ENCODE data around the gene C9orf85. TPM values are rescaled to one million over a fixed set of nuclear protein-coding genes. Genes with fewer than 3 reads are reported as not detected.

C9orf85 gene
- total and polyA plus RNA-seq, 9 donors: 8.6 to 18.2 (median 11.5) TPM

DNA sequence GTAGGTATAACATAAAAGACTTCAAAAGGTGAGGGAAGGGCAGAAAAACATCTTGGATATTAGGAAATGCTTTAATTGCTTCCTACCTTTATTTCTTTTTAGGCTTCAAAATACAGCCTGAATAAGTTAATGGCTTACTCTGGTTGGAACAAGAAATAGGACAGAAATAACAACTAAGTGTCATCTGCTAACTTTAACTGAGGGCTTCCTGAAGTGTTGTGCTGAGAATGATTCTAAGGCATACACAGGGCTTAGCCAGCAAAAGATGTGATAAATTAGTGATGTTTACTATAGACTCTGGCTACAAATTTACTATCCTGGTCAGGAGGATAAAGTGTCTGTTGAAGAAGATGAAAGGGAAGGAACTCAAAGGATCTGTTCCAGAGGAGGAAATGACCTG lies 34.6 kb upstream of the C9orf85 start:
- no peaks in the 10 kb centered on the region for H3K4me1 ChIP-seq (ENCODE audit: insufficient read depth)
- TF ChIP-seq, protein P1, sequence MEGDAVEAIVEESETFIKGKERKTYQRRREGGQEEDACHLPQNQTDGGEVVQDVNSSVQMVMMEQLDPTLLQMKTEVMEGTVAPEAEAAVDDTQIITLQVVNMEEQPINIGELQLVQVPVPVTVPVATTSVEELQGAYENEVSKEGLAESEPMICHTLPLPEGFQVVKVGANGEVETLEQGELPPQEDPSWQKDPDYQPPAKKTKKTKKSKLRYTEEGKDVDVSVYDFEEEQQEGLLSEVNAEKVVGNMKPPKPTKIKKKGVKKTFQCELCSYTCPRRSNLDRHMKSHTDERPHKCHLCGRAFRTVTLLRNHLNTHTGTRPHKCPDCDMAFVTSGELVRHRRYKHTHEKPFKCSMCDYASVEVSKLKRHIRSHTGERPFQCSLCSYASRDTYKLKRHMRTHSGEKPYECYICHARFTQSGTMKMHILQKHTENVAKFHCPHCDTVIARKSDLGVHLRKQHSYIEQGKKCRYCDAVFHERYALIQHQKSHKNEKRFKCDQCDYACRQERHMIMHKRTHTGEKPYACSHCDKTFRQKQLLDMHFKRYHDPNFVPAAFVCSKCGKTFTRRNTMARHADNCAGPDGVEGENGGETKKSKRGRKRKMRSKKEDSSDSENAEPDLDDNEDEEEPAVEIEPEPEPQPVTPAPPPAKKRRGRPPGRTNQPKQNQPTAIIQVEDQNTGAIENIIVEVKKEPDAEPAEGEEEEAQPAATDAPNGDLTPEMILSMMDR (IDR thresholded peaks at IDR 0.05): no peak
- TF ChIP-seq POLR2A (IDR thresholded peaks at IDR 0.05): no peak
- no peak for TF ChIP-seq EP300 (IDR thresholded peaks at IDR 0.05)
- H3K27me3 ChIP-seq: no peaks in the 10 kb centered on the region
- DNase-seq: no peak
- no peak overlapping the region for H3K27ac ChIP-seq
- H3K9me3 ChIP-seq: no peaks in the 10 kb centered on the region
- H3K4me3 ChIP-seq: no peak overlapping the region
- H3K36me3 ChIP-seq: no peaks in the 10 kb centered on the region
- intact Hi-C loops (cut with DNase I): loop anchor here in 1 of 4 donors (2.0 kb wide), 1 partner anchor 16 kb away; no protein-coding TSS in a partner anchor

DNA sequence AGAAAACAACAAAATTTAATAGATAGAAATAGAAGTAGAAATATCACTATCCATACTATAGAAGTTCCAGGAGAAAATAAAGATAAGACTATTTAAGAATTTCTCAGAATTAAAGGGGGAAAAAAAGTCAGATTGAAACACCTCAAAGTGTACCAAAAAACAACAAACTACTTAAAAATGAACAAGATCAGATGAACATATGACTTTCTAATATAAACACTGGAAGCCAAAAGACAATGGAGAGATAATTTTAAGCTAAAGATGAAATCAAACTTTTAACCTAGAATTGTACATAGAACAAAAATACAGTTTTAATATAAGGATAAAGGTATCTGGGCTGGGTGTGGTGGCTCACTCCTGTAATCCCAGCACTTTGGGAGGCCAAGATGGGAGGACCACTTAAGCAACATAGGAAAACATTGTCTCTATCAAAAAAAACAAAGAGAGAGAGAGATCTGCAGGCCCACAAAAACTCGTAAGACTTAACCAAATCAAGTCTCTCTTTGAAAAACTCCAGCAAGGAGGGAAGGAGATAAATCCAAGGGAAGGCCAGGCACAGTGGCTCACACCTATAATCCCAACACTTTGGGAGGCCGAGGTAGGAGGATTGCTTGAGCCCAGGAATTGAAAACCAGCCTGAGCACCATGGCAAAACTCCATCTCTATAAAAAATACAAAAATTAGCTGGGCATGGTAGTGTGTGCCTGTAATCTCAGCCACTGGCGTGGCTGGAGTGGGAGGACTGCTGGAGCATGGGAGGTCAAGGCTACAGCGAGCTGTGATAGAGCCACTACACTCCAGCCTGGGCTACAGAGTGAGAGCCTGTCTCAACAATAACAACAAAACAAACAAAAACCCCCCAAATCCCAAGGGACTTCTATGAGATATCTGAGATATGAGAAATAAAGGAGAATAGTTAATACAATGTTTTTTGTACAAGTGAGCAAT lies 32.8 kb upstream of the C9orf85 start:
- WGBS, 3 donors: 94 to 98% (median 97%) methylated on average over 4 of the region's 4 CpGs
- no peaks in the 10 kb centered on the region for H3K9me3 ChIP-seq
- intact Hi-C loops (cut with DNase I): no loop called here
- no peaks in the 10 kb centered on the region for H3K27me3 ChIP-seq
- TF ChIP-seq EP300 (IDR thresholded peaks at IDR 0.05): no peak
- TF ChIP-seq POLR2A (IDR thresholded peaks at IDR 0.05): no peak
- TF ChIP-seq, protein P1 (IDR thresholded peaks at IDR 0.05): no peak
- no peak overlapping the region for H3K27ac ChIP-seq
- no peaks in the 10 kb centered on the region for H3K36me3 ChIP-seq
- H3K4me3 ChIP-seq: no peak overlapping the region
- no peak for DNase-seq
- H3K4me1 ChIP-seq (ENCODE audit: insufficient read depth): no peaks in the 10 kb centered on the region

DNA sequence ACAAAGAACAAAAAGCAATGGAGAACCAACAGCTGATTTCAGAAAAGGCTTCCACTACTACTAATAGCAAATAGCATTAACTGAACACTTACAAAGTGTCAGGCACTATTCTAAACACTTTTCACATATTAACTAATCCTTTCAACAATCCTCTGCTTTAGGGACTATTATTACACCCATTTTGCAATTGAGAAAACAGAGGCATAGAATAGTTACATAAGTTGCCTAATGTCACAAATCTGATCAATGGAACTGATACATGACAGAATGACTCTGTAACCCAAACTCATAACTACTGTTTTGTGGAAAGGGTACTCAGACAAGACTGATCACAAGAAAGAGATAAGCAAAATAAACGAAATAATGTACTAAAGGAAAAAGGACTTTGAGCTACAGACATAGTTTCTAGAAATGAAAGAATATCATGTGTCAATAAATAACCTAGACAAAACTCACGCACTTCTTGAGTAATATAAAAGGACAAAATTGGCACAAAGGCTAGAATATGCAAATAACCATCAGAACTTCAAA lies 31.7 kb upstream of the C9orf85 start:
- Histone ChIP-seq H3K4me1 (ENCODE audit: insufficient read depth) (no peaks in the 10 kb centered on the region), H3K27me3 (no peaks in the 10 kb centered on the region), H3K4me3 (no peak overlapping the region), H3K27ac (no peak overlapping the region), H3K9me3 (no peaks in the 10 kb centered on the region), H3K36me3 (no peaks in the 10 kb centered on the region)
- 93 to 99% (median 99%) methylated on average over 2 of the region's 2 CpGs for WGBS, 3 donors
- TF ChIP-seq, protein P1 (IDR thresholded peaks at IDR 0.05): no peak
- TF ChIP-seq POLR2A (IDR thresholded peaks at IDR 0.05) (no peak), EP300 (IDR thresholded peaks at IDR 0.05) (no peak)
- intact Hi-C loops (cut with DNase I): no loop called here
- no peak for DNase-seq

DNA sequence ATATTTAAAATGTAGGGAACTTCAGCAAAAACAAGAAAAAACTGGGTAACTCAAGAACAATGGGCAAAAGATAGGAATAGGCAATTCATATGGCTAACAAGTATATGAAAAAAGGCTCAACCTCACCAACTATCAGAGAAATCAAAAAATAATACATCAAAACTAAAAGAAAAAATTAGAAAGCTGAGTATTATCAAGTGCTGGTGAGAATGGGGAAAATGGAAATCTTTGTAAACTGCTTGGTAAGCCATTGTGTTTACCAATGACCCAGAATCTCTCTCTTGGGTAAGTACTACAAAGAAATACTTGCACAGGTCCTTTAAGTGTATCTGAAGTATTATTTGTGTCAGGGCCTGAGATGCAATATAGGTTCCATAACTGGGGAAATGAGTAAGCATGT lies 27.4 kb upstream of the C9orf85 start:
- Histone ChIP-seq H3K4me3 (no peak overlapping the region), H3K27ac (no peak overlapping the region), H3K27me3 (no peaks in the 10 kb centered on the region), H3K36me3 (no peaks in the 10 kb centered on the region), H3K9me3 (no peaks in the 10 kb centered on the region), H3K4me1 (ENCODE audit: insufficient read depth) (no peaks in the 10 kb centered on the region)
- no peak for DNase-seq
- TF ChIP-seq, protein P1 (IDR thresholded peaks at IDR 0.05): no peak
- TF ChIP-seq EP300 (IDR thresholded peaks at IDR 0.05): no peak
- TF ChIP-seq POLR2A (IDR thresholded peaks at IDR 0.05): no peak
- intact Hi-C loops (cut with DNase I): no loop called here
